Pons (tissue), 1 donor: ENCODE results near the gene PER2.

Experiments
- DNase-seq: peaks from one replicate; pipeline ENCODE4 v3.0.0-alpha.2; 2016; ENCODE audit warnings: low spot score

Gene PER2

GRCh38 chr2:238264072-238264460 is 24.3 kb downstream of the PER2 start:
- DNase-seq, result no peak

- peak; percentile 96 for DNase-seq
These were observed 25.0 kb downstream of the PER2 start for GRCh38 chr2:238263204-238264071.

GRCh38 chr2:238262496-238263122 is 25.8 kb downstream of the PER2 start:
- no peak for DNase-seq

GRCh38 chr2:238261718-238262375 is 26.6 kb downstream of the PER2 start:
- DNase-seq, result no peak

- no peak for DNase-seq
These were observed 27.5 kb downstream of the PER2 start for GRCh38 chr2:238260883-238261282.

GRCh38 chr2:238259061-238260020 is 29.1 kb downstream of the PER2 start:
- no peak for DNase-seq

GRCh38 chr2:238257786-238258700 is 30.4 kb downstream of the PER2 start:
- DNase-seq, result no peak

GRCh38 chr2:238256594-238257104 is 31.8 kb downstream of the PER2 start:
- peak; percentile 25 for DNase-seq

GRCh38 chr2:238256111-238256510 is 32.3 kb downstream of the PER2 start:
- DNase-seq, result no peak

GRCh38 chr2:238255636-238256035 is 32.8 kb downstream of the PER2 start:
- DNase-seq, result no peak

GRCh38 chr2:238255151-238255551 is 33.3 kb downstream of the PER2 start:
- DNase-seq, result no peak

- no peak for DNase-seq
These were observed 34.2 kb downstream of the PER2 start for GRCh38 chr2:238254095-238254723.

GRCh38 chr2:238252766-238253630 is 35.4 kb downstream of the PER2 start:
- no peak for DNase-seq

GRCh38 chr2:238251986-238252385 is 36.4 kb downstream of the PER2 start:
- DNase-seq, result no peak

- no peak for DNase-seq
These were observed 37.1 kb downstream of the PER2 start for GRCh38 chr2:238251331-238251730.

GRCh38 chr2:238250896-238251295 is 37.5 kb downstream of the PER2 start:
- no peak for DNase-seq

- DNase-seq, result no peak
These were observed 40.5 kb downstream of the PER2 start for GRCh38 chr2:238247841-238248453.

GRCh38 chr2:238247002-238247822 is 41.2 kb downstream of the PER2 start:
- DNase-seq, result no peak
